Activated T-helper 1 cell treated with anti-CD3 and anti-CD28 coated beads, Interleukin-2, amount 50 U/mL, for 16 hours (primary cell): ENCODE measurements around the gene PHOX2A.

Experiments used
- DNase-seq, 2 donors: peaks; one replicate each; pipeline ENCODE4 v3.0.0-alpha.2; 2020; ENCODE audit warnings: low read depth in 1 of 2, low spot score in 1 of 2

The PHOX2A gene

GRCh38 chr11:72189455-72190250, 54.3 kb downstream of the PHOX2A start:
- DNase-seq = no peak
